Measurements from ENCODE around the gene PFN3.
"Not testable (repeated sequence)": the region's sequence is repeated elsewhere in the genome, so short reads cannot be mapped to it uniquely, and the experiment has no call there.

PFN3 gene

DNA sequence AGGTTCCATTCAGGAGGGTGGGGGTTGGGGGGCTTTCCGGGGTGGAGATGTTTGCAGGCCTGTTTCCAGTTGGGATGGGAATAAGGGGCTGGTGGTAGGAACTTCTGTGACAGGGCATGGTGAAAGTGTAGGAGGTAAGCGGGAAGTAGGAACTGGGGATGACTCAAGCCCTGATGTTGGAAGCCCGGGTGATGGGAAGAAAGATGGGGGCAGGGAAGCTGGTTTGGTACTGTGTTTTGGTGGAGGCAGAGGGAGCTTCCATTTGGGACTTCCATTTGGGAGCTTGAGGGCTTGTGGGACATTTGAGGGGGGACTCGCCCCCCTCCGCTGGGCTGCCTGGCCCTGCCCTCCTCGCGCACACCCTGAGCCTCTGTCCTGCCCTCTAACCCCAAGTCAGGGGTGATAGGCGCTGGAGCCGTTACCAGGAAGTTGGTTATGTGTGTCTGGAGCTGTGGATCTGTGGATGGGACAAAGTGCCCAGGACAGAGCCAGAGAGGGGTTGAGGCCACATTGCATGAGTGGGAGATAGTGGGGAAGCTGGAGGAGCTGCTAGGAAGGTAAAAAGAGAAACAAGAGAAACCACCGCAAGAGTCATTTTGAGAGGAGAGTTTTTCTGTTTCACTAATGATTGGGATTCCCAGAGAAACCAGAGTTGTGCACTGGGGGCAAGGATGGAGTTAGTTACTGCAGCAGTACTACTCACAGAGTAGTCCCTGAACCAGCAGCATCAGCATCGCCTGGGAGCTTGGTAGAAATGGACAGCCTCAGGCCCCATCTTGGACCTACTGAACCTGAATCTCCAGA, 36.1 kb downstream of the PFN3 start:
- DNase-seq (ENCODE audit: low spot score), result peak; percentile 82
- in situ Hi-C loops (cut with MboI; ENCODE audit: low pct_unique_long_range_greater_than_20kb, low sequenced_read_pairs, unreplicated experiment), result no loop called here

DNA sequence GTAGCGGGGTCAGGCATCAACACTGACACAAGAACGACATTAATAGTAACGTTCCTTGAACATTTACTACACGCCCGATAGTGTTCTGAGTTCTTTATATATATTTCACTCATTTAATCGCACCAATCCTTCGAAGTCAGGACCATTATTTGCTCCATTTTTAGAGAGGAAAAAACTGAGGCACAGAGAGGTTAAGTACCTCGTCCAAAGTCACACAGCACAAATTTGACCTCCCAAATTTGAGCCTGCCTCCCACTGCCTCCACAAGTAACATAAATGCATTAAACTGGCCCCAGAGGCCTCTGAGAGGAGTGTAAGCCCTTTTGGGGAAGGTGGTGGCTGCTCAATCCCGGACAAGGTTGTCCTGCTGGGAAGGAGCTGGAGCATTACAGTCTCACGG, 36.9 kb downstream of the PFN3 start:
- no peak for DNase-seq (ENCODE audit: low spot score)
- in situ Hi-C loops (cut with MboI; ENCODE audit: low pct_unique_long_range_greater_than_20kb, low sequenced_read_pairs, unreplicated experiment), result no loop called here
- TF ChIP-seq, protein P1, sequence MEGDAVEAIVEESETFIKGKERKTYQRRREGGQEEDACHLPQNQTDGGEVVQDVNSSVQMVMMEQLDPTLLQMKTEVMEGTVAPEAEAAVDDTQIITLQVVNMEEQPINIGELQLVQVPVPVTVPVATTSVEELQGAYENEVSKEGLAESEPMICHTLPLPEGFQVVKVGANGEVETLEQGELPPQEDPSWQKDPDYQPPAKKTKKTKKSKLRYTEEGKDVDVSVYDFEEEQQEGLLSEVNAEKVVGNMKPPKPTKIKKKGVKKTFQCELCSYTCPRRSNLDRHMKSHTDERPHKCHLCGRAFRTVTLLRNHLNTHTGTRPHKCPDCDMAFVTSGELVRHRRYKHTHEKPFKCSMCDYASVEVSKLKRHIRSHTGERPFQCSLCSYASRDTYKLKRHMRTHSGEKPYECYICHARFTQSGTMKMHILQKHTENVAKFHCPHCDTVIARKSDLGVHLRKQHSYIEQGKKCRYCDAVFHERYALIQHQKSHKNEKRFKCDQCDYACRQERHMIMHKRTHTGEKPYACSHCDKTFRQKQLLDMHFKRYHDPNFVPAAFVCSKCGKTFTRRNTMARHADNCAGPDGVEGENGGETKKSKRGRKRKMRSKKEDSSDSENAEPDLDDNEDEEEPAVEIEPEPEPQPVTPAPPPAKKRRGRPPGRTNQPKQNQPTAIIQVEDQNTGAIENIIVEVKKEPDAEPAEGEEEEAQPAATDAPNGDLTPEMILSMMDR (IDR thresholded peaks at IDR 0.05; ENCODE audit: extremely low read depth, insufficient read depth, missing control alignments), result no peak

More for the DNA sequence above, 36.1 kb downstream of the PFN3 start:
- TF ChIP-seq, protein P1 (IDR thresholded peaks at IDR 0.05; ENCODE audit: extremely low read depth, insufficient read depth, missing control alignments), result no peak

DNA sequence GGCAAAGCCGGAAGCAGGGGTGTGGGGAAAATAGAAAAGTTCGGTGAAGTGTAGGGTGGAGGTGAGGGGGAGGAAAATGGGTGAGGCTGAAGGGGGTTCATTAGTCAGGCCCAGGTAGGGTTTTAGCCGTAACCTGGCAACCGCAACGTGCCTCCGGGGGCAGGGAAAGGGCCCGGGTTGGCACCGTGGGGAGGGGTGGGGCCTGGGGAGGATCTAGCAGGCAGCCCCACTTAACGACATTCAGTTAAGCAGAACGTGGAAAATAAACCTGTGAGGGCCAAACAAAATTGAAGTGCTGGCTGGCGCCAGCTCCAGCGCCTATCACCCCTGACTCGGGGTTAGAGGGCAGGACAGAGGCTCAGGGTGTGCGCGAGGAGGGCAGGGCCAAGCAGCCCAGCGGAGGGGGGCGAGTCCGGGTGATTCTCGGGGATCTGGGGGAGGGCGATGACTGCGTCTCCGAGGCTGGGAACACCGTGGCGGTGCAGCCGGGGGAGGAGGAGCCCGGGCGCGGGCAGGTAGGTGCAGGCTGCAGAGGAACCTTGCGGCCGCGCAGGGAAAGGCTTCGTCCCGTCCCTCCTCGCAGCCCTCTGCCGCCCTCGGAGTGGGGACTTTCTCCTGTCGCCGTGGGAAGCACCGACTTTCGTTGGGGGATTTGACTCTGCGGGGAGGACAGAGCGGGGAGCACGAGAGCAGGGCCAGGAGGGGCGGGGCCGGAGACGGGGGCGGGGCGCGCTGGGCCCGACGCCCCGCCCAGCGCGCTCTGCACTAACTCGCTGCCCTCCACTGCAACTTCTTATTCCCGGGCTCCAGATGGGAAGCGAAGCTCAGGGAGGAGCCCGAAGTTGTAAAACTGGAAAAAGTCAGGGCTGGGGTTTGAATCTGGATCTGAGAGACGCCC, 37.6 kb downstream of the PFN3 start:
- TF ChIP-seq, protein P1 (IDR thresholded peaks at IDR 0.05; ENCODE audit: extremely low read depth, insufficient read depth, missing control alignments), result no peak
- in situ Hi-C loops (cut with MboI; ENCODE audit: low pct_unique_long_range_greater_than_20kb, low sequenced_read_pairs, unreplicated experiment), result no loop called here
- peak; percentile 87 for DNase-seq (ENCODE audit: low spot score)

DNA sequence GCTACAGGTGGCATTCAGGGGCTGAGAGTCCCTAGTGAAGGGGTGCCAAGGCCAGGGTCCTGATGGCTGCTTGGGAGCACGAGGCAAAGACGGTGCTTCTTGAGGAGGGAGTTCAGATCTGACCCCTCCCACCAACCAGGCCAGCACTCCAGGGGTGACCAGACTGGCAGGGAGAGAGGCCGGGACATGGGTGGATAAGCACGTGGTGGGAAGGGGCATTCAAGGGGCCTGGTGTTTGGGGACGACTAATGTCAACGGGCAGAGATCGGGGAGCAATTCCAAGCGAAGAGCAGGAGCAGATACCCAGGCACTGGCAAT, 38.2 kb downstream of the PFN3 start:
- in situ Hi-C loops (cut with MboI; ENCODE audit: low pct_unique_long_range_greater_than_20kb, low sequenced_read_pairs, unreplicated experiment), result no loop called here
- TF ChIP-seq, protein P1 (IDR thresholded peaks at IDR 0.05; ENCODE audit: extremely low read depth, insufficient read depth, missing control alignments), result no peak
- no peak for DNase-seq (ENCODE audit: low spot score)

DNA sequence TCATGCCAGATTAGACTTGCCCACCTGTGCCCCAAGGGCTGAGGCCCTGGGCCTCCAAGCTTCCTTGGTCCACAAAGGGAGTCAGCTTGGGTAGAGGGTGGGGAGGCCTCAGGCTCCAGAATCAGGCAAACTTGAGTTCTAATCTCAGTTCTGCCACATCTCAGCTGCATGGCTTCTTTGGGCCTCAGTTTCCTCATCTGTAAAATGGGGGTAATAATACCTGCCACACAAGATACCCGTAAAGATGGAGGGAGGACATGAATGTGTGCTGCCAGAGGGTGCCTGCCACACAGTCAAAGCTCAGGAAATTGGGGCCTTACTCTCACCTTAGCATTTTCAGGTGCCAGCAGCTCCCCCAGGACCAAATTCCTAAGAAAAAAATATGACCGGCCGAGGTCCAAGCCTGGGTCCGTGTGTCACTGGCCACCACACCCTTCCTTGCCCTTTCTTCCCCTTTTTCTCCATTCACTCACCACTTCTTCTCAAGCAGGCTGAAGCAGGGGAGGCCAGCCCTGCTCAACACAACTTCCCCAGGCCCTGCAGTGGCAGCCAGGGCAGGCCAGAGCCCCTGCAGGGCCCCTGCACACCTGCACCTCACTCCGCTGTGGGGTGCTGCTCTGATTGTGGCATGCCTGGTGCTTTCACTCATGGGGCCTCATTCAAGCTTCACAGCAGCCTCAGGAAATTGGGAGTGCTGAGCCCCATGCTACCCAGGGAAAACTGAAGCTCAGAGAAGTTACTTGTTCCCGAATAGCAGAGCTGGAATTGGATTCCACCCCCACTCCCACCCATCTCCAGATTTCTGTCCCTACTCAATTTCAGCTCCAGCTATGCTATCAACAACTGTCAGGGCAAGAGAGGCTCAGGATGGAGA, 38.8 kb downstream of the PFN3 start:
- in situ Hi-C loops (cut with MboI; ENCODE audit: low pct_unique_long_range_greater_than_20kb, low sequenced_read_pairs, unreplicated experiment), result no loop called here
- DNase-seq (ENCODE audit: low spot score), result no peak
- TF ChIP-seq, protein P1 (IDR thresholded peaks at IDR 0.05; ENCODE audit: extremely low read depth, insufficient read depth, missing control alignments), result no peak

DNA sequence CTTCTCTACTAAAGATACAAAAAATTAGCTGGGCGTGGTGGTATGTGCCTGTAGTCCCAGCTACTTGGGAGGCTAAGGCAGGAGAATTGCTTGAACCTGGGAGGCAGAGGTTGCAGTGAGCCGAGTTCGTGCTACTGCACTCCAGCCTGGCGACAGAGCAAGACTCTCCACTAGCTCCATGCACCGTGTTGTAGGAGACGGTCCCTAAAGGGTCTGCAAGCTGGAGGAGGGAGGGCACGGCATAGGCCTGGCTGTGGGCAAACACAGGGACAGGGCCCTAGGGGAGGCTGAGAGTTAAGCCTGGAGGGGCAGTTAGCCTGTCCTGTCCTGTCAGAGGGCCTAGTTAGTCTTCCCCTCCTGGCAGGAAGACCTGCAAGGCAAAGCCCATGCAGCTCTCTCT, 39.7 kb downstream of the PFN3 start:
- DNase-seq (ENCODE audit: low spot score); in situ Hi-C loops (cut with MboI; ENCODE audit: low pct_unique_long_range_greater_than_20kb, low sequenced_read_pairs, unreplicated experiment): not testable (repeated sequence)
